NB4 (cell line): Measurements from ENCODE around the gene USH2A.

ENCODE experiments used
- MAX ChIP-seq: IDR thresholded peaks from 2 replicates; pipeline ENCODE4 v1.6.1; 2011; ENCODE audit warnings: low read depth, low read length
- MYC ChIP-seq: IDR thresholded peaks from 2 replicates; pipeline ENCODE4 v1.6.1; 2011; ENCODE audit warnings: low read depth, low read length
- POLR2A ChIP-seq: IDR thresholded peaks from 2 replicates; pipeline ENCODE4 v1.6.1; 2011; ENCODE audit warnings: mild to moderate bottlenecking; ENCODE audit not compliant: insufficient read length; ENCODE audit errors: extremely low read depth
- TF ChIP-seq, protein P1 (sequence below): IDR thresholded peaks from one replicate; pipeline ENCODE4 v1.5.1; 2012; ENCODE audit warnings: low read depth, low read length

DNA sequence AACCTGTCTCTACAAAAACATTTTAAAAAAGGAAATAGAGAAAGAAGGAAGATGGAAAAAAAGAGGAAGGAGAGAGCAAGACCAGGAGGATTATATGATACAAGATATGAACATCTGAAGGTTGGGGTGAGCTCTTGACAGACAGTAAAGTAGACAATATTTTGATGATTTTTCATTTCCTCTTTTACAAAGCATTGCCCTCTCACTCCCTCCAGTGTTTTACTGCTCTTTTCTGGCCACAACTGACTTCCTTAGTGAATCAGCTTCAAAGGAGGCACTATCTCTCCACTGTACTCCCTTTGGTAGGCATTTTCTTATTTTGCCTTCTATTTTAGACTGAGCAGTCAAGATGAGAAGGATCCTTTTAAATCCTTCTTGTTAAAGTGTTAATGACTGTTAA is 559.5 kb downstream of the USH2A start:
- TF ChIP-seq POLR2A (no peak), MAX (no peak), MYC (no peak)
- TF ChIP-seq, protein P1, sequence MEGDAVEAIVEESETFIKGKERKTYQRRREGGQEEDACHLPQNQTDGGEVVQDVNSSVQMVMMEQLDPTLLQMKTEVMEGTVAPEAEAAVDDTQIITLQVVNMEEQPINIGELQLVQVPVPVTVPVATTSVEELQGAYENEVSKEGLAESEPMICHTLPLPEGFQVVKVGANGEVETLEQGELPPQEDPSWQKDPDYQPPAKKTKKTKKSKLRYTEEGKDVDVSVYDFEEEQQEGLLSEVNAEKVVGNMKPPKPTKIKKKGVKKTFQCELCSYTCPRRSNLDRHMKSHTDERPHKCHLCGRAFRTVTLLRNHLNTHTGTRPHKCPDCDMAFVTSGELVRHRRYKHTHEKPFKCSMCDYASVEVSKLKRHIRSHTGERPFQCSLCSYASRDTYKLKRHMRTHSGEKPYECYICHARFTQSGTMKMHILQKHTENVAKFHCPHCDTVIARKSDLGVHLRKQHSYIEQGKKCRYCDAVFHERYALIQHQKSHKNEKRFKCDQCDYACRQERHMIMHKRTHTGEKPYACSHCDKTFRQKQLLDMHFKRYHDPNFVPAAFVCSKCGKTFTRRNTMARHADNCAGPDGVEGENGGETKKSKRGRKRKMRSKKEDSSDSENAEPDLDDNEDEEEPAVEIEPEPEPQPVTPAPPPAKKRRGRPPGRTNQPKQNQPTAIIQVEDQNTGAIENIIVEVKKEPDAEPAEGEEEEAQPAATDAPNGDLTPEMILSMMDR: no peak
